GM19239 (cell line): Measurements from ENCODE around the gene NUBP1.
A peak's percentile ranks its signal among the peaks of the same experiment; 100 is the strongest.
"Not testable (repeated sequence)": the region's sequence is repeated elsewhere in the genome, so short reads cannot be mapped to it uniquely, and the experiment has no call there.

Source experiments
- DNase-seq: peaks from one replicate; pipeline ENCODE4 v3.0.0; 2011; ENCODE audit warnings: low spot score; ENCODE audit not compliant: insufficient read length
- FAIRE-seq: peaks from 2 replicates; lab custom pipeline; 2011; peaks lifted over from hg19 to GRCh38; lab: Jason Lieb, UNC

Gene NUBP1

DNA sequence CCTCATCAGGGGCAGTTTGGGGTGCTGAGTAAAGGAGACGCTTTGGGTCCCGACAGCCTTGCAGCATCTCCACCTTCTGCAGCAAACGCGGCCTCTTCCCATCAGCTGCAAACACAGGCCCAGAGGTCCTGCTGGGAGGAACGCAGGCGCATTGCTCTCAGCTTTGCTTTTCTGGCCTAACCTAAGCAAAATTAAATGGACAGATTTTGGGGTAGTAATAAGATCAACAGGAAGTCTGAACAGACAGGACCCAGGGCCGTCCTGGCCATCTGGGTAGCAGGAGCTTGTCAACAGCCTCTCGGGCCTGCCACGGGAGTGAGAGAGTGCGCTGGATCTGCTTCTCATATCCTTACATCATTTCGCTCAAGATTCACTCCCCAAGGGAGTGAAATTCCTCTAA, 7.2 kb downstream of the NUBP1 start:
- no peak for FAIRE-seq
- DNase-seq, result no peak

- FAIRE-seq, result peak; percentile 61
- DNase-seq, result no peak
Observed at GRCh38 chr16:10751291-10751697, 7.7 kb downstream of the NUBP1 start.

DNA sequence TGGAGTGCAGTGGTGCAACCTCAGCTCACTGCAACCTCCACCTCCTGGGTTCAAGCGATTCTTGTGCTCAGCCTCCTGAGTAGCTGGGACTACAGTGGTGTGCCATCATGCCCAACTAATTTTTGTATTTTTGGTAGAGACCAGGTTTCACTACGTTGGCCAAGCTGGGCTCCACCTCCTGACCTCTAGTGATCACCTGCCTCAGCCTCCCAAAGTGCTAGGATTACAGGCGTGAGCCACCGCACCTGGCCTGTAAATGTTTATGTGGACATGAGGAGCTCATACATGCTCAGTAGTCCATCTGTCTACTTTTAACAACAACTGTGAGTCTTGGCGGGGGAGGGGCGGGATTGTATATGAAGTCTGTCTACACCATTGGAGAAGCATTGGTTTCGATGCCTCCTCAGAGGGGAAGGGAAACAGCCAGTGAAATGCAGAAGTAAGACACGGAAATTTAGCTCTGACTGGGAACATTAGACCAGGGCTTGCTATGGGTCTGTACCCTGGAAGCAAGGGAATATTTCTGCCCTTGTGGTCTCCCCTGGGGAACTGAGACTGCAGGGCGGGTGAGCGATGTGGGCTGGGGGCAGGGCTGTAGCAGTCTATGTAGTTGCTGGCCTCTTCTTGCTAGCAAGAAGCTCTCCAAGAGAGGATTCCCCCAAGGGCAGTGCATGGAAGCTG, 9.3 kb downstream of the NUBP1 start:
- DNase-seq (no peak), FAIRE-seq (peak; percentile 88)

DNA sequence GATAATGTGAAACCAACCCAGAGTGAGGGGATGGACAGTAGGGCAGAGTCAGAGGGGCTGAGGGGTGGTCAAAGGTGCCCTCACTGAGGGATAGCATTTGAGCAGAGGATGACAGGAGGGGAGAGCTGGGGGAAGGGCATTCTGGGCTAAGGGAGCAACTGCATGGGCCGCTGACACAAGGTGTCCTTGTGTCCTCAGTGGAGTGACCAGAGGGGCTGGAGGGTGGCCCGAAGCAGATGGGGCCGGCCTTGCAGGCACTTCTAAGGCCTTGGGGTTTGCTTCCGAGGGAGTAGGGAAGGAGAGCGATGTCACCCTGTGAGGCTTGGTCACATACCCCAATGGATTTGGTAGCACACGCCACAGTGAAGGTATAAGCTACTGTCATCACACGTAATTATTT, 10.0 kb downstream of the NUBP1 start:
- FAIRE-seq (no peak), DNase-seq (no peak)

DNA sequence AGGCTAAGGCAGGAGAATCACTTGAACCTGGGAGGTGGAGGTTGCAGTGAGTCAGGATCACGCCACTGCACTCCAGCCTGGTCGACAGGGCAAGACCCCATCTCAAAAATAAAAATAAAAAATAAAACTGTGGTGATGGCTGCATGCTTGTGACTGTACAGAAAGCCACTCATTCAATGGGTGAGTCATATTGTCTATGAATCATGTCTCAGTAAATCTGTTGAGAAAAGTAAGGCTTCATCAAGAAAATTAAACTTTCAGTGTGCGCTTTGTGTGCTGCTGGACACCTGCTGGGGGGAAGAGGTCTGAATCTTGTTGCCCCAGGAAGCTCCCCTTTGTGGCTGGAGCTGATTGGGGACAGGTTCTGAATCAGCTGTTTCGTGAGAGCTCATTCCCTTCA, 11.3 kb downstream of the NUBP1 start:
- no peak for FAIRE-seq

DNA sequence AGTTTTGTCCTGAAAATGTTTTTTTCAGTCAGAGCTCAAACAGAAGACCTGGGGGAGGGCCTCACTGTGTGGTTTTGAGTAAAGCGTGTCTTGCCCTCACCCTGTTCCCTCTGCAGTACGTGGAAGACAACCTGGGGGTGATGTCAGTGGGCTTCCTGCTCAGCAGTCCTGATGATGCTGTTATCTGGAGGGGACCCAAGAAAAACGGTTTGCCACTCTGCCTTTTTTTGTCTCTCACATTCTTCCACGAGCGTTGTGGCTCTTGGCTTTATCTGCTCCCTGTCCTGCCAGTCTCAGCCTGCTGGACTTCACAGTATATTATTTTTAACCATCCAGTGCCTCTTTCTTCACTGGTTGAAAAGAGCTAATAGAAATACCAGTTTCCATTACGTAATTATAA, 12.9 kb downstream of the NUBP1 start:
- FAIRE-seq, result no peak
- DNase-seq, result no peak

More for the DNA sequence above, 11.3 kb downstream of the NUBP1 start:
- no peak for DNase-seq

GRCh38 chr16:10760858-10761257, 17.2 kb downstream of the NUBP1 start:
- FAIRE-seq (no peak), DNase-seq (no peak)

GRCh38 chr16:10761373-10761772, 17.7 kb downstream of the NUBP1 start:
- no peak for DNase-seq
- no peak for FAIRE-seq

- FAIRE-seq, result no peak
- no peak for DNase-seq
Observed at GRCh38 chr16:10762336-10763016, 18.8 kb downstream of the NUBP1 start.

GRCh38 chr16:10763456-10763855, 19.8 kb downstream of the NUBP1 start:
- DNase-seq, result no peak
- no peak for FAIRE-seq

DNA sequence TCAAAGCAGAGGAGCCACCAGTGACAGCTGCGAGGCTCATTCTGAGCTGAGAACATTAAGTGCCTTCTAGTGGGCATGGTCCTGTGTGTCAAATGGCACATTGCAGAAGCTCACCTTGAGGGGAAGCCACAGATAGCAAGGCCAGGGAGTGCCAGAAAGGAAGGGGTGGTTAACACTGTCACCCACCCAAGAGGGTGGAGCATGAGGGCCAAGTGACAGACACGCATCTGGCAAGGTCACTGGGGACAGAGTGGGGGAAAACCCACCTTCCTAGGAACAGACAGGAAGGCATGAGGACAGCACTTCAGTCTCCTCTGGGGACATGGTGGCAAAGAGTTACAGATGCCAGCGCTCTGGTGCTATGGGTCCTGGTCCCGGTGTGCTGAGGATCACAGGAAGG, 22.1 kb downstream of the NUBP1 start:
- peak; percentile 61 for DNase-seq
- FAIRE-seq, result peak; percentile 92

DNA sequence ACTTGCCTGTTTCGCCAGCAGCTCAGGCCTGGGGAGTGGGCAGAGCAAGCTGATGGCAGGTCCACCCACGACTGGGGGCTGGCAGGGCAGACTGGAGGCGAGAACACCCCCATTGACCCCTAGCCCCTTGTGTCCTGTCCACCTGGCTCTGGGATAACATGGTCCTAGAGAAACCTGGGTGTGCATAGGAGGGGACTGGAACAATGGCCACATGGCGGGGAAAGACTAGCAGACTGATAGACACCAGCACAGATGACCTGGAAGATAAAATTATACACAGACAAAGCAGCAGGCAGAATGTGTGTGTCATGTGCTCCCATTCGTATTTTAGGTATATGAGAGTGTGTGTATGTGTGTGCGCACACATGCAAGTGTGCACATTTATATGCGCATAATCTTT, 23.5 kb downstream of the NUBP1 start:
- no peak for DNase-seq
- no peak for FAIRE-seq

DNA sequence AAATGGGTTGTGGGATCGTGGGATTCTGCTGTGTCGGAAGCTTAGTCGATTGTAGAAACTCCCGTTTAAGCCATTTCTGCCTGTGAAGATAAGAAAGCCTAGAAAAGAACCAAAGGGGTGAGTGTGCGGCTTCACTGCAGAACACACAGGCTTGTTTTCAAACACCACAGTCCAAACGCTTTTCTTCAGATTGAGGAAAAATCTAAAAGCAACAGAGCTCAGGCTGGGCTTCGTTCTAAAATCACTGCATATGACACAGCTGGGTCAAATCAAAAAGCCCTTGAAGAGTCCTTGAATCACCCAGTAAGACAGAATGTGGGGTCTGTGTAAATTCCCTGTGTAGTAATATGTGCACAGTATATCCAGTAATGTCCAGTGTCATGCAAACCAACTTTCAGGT, 25.7 kb downstream of the NUBP1 start:
- no peak for FAIRE-seq
- DNase-seq, result no peak

GRCh38 chr16:10770907-10771306, 27.3 kb downstream of the NUBP1 start:
- DNase-seq (no peak), FAIRE-seq (no peak)

DNA sequence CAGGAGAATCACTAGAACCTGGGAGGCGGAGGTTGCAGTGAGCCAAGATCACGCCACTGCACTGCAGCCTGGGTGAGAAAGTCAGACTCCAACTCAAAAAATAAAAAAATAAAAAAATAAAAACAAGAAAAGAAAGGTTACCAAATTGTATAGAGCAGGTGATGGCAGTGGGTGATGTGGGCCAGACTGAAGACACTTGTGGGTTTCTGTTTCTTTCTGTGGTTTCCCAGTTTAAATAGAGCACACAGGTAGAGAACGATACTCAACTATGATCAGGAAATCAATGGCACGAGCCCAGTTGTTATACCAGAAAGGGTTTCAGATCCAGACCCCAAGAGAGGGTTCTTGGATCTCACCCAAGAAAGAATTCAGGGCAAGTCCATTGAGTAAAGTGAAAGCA, 32.6 kb downstream of the NUBP1 start:
- DNase-seq, result peak; percentile 62
- peak; percentile 75 for FAIRE-seq

DNA sequence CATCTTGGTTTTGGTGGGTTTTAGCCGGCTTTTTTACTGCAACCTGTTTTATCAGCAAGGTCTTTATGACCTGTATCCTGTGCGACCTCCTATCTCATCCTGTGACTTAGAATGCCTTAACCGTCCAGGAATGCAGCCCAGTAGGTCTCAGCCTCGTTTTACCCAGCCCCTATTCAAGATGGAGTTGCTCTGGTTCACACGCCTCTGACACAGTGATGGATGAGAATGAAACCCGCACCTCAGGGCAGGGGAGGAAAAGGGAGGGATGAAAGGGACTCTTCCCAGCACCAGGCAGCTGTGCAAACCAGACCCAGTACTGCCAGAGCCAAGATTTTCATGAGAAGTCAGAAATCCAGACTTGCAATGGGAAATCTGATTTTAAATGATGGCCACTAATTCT, 33.3 kb downstream of the NUBP1 start:
- FAIRE-seq, DNase-seq: not testable (repeated sequence)

DNA sequence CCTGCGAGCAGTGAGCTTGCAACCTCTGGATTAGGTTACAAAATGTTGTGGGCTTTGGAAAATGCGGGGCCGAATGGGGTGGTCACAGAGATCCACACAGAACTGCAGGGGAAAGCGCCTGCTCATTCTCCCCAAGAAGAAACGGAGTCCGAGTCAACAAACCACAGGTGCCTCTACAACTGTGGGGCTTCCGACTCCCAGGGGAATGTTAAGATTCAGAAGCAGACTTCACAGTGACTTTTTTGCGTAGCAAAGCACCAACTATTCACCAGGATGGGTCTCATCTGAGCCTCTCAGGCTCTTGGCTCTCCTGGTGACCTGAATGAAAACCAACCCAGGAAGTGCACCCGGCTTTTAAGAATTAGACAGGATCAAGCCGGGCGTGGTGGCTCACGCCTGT, 33.7 kb downstream of the NUBP1 start:
- no peak for FAIRE-seq

GRCh38 chr16:10779908-10780307, 36.3 kb downstream of the NUBP1 start:
- DNase-seq, FAIRE-seq: not testable (repeated sequence)

More for the DNA sequence above, 33.7 kb downstream of the NUBP1 start:
- no peak for DNase-seq

- FAIRE-seq, result peak; percentile 18
- no peak for DNase-seq
Observed at GRCh38 chr16:10780628-10781027, 37.0 kb downstream of the NUBP1 start.

DNA sequence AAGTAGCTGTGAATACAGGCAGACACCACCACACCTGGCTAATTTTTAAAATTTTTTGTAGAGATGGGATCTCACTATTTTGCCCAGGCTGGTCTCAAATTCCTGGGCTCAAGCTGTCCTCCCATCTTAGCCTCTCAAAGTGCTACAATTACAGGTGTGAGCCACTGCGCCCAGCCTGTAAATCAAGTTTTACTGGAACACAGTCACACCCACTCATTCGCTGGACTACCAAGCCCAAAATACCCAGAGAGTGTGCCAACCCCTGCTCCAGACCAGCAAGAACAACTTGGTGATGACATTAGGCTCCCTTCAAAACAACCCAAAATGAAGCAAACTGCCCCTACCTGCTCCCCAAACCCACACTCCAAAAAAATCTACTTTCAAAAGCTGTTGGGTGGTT, 39.0 kb downstream of the NUBP1 start:
- no peak for FAIRE-seq
- no peak for DNase-seq

GRCh38 chr16:10787304-10787703, 43.7 kb downstream of the NUBP1 start:
- FAIRE-seq (no peak), DNase-seq (no peak)

GRCh38 chr16:10788630-10789029, 45.0 kb downstream of the NUBP1 start:
- DNase-seq, FAIRE-seq: not testable (repeated sequence)
